NCI-H345 treated with DMSO at 0.1 percent for 48 hours (cell line): ENCODE measurements around the gene MVB12B.
"Not testable (repeated sequence)": the region's sequence is repeated elsewhere in the genome, so short reads cannot be mapped to it uniquely, and the experiment has no call there.

Experiments
- DNase-seq: peaks from one replicate; lab custom pipeline; 2025; ENCODE audit not compliant: unreplicated experiment; lab: John Stamatoyannopoulos, UW

MVB12B gene

DNA sequence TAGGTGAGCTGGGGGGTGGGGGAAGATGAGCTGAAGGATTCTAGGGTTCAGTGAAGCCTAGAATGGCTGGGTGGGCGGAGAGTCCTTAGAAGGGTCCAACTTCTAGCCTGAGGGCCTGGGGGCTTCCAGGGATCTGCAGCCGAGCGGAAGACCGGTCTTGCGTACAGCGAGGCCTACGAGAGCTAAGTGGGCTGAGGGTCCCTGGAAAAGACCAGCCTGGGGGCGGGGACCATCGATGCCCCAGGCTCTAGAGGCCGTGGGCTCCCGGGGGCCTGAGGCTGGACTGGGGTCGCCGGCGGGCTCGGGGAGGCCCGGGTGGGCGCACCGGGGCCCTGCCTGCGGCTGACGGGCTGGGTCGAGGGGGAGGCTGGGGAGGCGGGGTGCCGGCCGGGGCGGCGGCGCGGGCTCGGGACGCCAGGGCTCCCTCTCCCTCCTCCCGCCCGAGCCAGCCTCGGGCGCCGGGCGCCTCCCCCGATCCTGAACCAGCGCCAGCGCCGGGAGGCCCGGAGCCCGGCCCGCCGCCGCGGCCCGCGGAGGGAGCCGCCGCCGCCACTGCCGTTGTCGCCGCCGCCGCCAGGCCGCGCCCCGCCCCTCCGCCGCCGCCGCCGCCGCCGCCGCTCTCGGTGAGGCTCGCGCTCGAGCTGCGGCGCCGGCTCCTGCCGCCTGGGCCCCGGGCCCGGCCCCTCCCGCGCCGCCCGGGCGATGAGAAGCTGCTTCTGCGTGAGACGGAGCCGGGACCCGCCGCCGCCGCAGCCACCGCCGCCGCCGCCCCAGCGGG is at the start of gene MVB12B:
TSS of gene MVB12B (plus strand) at position 602 of the 778 bp plus-strand sequence. CDS start at position 703, 101 bp downstream.
- DNase-seq = no peak

- no peak for DNase-seq
Observed at GRCh38 chr9:126283799-126284465, 42.7 kb upstream of the MVB12B start.

GRCh38 chr9:126285652-126286051 is 41.0 kb upstream of the MVB12B start:
- not testable (repeated sequence) for DNase-seq

GRCh38 chr9:126287166-126287866 is 39.3 kb upstream of the MVB12B start:
- no peak for DNase-seq

DNA sequence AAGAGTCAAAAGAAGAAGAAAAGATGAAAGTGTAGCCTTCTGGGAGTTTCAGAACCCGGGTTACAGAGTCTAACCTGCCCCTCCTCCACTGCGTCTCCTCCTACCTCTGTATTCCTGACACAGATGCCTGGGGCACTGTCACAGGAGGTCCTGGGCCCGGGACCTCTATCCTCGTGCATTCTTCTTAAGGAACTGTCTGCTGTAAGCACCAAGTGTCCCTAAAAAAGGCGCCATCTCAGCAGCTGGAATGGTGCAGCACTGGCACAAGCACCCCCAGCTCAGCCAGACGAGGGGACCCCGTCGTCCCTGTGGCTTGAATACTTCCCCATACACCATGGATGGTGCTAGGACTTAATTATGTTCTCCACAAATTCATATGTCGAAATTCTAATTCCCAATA is 35.8 kb upstream of the MVB12B start:
- no peak for DNase-seq

DNA sequence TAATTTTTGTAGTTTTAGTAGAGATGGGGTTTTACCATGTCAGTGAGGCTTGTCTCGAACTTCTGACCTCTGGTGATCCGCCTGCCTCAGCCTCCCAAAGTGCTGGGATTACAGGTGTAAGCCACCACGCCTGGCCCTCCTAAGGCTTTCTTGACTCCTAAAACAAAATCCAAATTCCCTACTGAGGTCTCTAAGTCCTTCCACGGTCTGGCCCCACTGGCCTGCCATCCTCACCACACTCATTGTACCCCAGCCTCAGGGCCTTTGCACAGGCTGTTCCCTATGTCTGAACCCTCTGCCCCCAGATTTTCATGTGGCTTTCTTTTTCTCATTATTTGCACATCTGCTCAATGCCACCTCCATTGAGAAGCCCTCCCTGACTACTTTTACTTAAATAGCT is 34.7 kb upstream of the MVB12B start:
- DNase-seq = no peak

GRCh38 chr9:126292736-126293521 is 33.7 kb upstream of the MVB12B start:
- no peak for DNase-seq

- DNase-seq = no peak
Observed at GRCh38 chr9:126293522-126293889, 33.1 kb upstream of the MVB12B start.

- DNase-seq = no peak
Observed at GRCh38 chr9:126294331-126295081, 32.1 kb upstream of the MVB12B start.

DNA sequence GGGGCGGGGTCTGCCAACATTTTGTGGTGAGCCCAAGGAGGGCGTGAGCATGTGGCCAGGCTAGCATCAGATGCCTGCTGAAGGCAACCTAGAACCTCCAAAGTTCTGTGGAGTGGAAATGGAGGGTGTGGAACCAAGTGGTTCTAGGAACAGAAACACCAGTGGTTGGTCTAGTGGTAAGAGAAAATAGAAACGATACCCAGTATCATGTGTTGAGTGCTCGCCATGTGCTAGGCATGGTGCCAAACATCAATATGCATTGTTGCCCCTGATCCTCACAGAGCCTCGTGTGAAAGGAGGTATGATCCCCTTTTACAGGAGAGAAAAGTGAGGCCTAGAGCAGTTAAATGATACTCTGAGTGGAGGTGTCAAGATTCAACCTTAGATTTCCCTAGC is 31.5 kb upstream of the MVB12B start:
- no peak for DNase-seq

- no peak for DNase-seq
Observed at GRCh38 chr9:126295516-126295915, 31.1 kb upstream of the MVB12B start.

DNA sequence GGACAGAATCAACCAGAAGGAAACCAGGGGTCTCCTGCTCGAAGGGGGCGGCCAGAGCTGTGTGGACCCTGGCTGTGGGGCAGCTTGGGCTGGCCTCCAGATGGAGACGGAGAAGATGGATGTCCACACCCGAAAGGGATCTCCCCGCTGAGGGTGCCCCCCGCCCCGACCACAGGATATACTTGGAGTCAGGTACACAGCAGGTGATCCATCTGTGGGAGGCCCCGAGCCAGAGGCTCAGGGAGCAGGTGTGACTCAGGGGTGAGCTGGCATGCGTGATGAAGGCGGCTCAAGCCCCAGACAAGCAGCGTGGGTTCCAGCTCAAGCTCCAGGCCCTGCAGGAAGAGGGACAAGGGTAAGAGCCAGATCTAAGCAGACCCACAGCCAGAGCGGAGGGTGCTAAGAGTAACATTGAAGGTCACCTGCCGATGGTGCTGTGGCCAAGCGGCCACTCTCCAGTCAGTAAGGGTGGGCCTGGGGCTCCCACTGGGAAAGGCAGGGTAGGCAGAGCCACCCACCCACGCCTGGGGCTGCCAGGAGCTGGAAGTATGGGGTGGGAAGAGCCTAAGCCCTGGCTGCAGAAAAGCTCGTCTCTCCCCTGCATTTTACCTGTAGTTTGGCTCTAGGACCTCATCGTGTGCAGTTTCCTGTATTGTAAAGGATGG is 30.6 kb upstream of the MVB12B start:
- DNase-seq = no peak

DNA sequence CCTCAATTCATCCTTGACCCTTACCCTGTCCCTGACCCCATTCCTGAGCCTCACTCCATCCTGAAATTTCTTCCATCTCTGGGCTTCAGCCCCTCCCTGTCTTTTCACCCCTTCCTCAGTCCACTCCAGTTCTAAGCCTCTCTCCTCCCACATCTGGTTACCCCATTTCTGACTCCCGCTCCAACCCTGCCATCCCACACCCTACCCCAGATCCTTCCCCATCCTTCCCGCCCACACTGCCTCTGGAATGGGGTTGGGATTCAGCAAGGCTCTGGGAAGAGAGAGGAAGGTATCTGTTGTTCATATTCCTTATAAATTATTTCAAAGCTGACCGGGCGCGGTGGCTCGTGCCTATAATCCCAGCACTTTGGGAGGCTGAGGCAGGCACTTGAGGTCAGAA is 29.9 kb upstream of the MVB12B start:
- no peak for DNase-seq

DNA sequence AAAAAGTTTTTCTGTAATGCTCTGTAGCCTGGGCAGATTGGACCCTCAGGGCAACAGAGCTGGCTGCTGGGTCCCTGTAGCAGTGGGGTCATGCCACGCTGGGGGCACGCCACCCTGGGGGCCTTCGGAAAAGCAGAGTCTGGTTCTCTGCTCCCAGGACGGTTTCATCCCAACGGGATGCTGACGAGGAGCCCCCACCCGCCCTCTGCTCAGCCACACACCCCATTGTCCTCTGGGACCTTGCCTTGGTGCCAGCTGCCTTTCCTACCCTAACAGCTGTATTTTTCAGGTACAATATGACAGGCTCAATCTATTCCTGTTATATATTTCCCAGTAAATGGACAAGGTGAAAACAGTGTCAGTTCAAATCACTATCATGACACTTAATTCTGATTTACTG is 29.0 kb upstream of the MVB12B start:
- no peak for DNase-seq

GRCh38 chr9:126298063-126298801 is 28.4 kb upstream of the MVB12B start:
- DNase-seq = no peak

DNA sequence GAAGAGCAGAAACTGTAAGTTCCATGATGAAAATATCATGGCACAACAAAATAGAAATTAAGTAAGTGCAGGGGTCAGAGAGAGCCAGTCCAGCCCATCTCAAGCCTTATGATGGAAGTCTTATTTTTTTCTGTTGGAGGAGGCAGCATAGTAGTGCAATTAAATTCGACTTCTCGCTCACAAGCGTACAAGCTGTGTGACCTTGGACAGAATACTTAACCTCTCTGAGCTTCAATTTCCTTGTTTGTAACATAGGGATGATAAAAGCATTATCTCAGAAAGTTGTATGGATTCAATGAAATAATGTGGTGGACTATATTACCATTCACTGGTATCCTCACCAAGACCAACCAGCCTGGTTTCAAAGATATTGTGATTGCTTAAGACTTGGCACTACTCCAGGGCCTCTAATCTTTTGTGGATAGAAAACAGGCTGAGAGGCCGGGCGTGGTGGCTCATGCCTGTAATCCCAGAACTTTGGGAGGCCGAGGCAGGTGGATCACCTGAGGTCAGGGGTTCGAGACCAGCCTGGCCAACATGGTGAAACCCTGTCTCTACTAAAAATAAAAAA is 26.8 kb upstream of the MVB12B start:
- DNase-seq = no peak

DNA sequence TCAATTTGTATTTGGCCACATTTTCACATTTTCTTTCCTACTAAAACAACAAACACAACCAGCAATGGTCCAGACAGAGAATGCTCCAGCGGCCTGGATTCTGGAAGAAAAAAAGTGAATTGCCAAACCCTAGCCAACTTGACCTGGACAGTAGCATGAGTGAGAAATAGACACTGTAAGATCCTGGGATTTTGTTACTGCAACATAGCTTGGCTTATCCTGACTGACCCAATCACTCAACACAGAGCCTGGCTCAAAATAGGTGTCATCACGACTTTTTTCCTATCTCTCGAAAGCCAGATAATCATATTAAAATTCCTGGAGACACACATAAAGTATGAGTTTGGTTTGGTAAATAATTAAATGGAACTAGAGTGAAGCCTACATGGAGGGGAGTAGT is 25.4 kb upstream of the MVB12B start:
- no peak for DNase-seq

DNA sequence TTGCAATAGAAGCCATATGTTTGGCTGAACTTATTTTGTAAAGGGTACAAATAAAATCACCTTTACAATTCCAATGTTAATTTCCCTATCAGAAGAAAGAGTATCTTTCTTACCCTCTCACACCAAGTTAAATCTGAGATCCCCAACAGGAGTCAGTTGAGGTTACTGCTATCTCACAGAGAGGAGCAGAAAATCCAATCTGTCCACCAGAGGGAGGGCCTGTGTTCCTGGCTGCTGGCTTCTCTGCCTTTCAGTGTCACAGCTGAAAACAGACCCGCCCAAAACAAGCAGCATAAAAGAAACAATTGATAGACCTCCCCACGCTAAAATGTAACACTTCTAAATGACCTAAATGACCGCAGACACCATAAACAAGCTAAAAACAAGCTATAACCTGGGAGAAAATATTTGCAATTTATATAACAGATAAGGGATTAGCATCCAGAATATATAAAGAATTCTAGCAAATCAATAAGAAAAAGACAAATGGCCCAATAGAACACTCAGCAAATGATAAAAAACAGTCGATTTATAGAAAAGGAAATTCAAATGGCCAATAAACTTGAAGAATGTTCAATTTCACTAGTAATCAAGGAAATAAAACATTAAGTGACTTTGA is 24.5 kb upstream of the MVB12B start:
- DNase-seq = peak; percentile 40

DNA sequence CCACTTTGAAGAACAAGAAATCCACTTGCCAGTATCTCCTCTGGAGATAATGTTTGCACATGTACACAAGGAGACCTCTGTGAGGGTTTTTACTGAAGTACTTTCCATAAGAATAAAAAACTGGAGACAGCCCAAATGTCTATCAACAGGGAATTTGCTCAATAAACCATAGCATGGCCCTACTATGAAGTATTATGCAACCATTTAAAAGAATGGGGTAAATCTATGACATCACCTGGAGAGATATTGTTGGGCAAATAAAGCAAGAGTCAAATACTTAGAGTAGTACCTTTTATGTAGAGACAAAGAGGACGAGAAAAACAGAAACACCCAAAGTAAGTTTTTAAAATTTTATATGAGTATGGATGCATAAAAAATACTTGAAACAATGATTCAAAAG is 23.9 kb upstream of the MVB12B start:
- no peak for DNase-seq
